ENCODE data around the gene CTNNA1. TPM values are rescaled to one million over a fixed set of nuclear protein-coding genes. Genes with fewer than 3 reads are reported as not detected.

Gene CTNNA1
- total RNA-seq, 1 donor from 2014 or later: 359 TPM

DNA sequence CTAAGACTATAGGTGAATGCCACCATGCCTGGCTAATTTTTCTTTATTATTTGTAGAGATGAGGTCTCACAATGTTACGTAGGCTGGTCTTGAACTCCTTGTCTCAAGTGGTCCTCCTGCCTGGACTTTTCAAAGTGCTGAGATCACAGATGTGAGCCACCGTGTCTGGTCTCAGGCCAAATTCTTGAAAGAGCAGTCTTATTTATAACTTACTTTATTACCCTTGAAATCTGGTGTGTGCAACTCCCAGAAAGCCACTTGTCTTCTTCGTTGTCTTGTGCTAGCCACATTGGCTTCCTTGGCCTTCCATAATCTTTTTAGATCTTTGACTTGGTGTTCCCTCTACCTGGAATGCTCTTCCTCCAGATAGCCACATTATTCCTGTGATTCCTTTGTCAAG, 50.1 kb downstream of the CTNNA1 start:
- Histone ChIP-seq H2AFZ (ENCODE audit: low read depth, low read length) (no peak overlapping the region), H3K9me3 (ENCODE audit: insufficient read depth, low read depth, low read length) (no peaks in the 10 kb centered on the region), H3K27ac (ENCODE audit: low read depth, low read length) (no peak overlapping the region), H3K4me3 (ENCODE audit: insufficient read depth, low read depth, low read length) (no peak overlapping the region), H4K20me1 (ENCODE audit: insufficient read depth, low read length) (peaks cover 85% of the 10 kb centered on the region), H3K4me1 (ENCODE audit: insufficient read depth, low read length) (peaks cover 3% of the 10 kb centered on the region), H3K9ac (ENCODE audit: low read length) (no peak overlapping the region), H3K79me2 (ENCODE audit: insufficient read depth, low read length) (peaks cover 98% of the 10 kb centered on the region), H3K4me2 (ENCODE audit: low read length) (no peak overlapping the region), H3K27me3 (ENCODE audit: insufficient read depth, low read length) (no peaks in the 10 kb centered on the region), H3K36me3 (ENCODE audit: insufficient read depth, low read length) (peaks cover 9% of the 10 kb centered on the region)
- DNase-seq (ENCODE audit: low read depth): no peak
- no peak for FAIRE-seq
- Mint-ChIP-seq H3K27ac (ENCODE audit: unreplicated experiment) (no peak overlapping the region), H3K4me1 (ENCODE audit: low read depth, unreplicated experiment) (peaks cover 14% of the 10 kb centered on the region), H3K27me3 (ENCODE audit: low read depth, unreplicated experiment) (no peaks in the 10 kb centered on the region), H3K9me3 (ENCODE audit: unreplicated experiment) (peaks cover 2% of the 10 kb centered on the region), H3K36me3 (ENCODE audit: low read depth, unreplicated experiment) (peaks cover 17% of the 10 kb centered on the region), H3K4me3 (ENCODE audit: unreplicated experiment) (no peak overlapping the region)
- TF ChIP-seq, protein P1, sequence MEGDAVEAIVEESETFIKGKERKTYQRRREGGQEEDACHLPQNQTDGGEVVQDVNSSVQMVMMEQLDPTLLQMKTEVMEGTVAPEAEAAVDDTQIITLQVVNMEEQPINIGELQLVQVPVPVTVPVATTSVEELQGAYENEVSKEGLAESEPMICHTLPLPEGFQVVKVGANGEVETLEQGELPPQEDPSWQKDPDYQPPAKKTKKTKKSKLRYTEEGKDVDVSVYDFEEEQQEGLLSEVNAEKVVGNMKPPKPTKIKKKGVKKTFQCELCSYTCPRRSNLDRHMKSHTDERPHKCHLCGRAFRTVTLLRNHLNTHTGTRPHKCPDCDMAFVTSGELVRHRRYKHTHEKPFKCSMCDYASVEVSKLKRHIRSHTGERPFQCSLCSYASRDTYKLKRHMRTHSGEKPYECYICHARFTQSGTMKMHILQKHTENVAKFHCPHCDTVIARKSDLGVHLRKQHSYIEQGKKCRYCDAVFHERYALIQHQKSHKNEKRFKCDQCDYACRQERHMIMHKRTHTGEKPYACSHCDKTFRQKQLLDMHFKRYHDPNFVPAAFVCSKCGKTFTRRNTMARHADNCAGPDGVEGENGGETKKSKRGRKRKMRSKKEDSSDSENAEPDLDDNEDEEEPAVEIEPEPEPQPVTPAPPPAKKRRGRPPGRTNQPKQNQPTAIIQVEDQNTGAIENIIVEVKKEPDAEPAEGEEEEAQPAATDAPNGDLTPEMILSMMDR (IDR thresholded peaks at IDR 0.05; ENCODE audit: insufficient read depth, low read depth, low read length): no peak
- no peak for TF ChIP-seq EZH2 (IDR thresholded peaks at IDR 0.05; ENCODE audit: insufficient read depth, low read length)

DNA sequence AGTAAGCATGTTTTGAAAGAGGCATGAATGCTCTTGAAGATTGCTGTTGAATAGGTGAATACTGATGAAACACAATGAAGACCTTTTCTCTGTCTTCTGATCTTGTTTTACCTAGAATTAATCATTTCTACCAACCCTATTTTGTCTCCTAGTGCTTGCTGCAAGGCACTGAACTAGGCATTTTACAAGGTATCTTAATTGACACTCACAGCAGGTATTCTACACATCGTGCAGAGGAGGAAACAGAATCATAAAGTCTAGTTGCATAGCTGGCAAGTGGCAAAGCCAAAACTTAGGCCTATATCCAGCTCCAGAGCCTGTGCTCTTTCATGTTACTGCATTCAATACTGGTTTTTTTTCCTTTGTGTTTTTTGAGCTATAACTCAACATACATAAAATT, 50.7 kb downstream of the CTNNA1 start:
- TF ChIP-seq, protein P1 (IDR thresholded peaks at IDR 0.05; ENCODE audit: insufficient read depth, low read depth, low read length): no peak
- TF ChIP-seq EZH2 (IDR thresholded peaks at IDR 0.05; ENCODE audit: insufficient read depth, low read length): no peak
- Mint-ChIP-seq H3K9me3 (ENCODE audit: unreplicated experiment) (peaks cover 2% of the 10 kb centered on the region), H3K4me3 (ENCODE audit: unreplicated experiment) (no peak overlapping the region), H3K4me1 (ENCODE audit: low read depth, unreplicated experiment) (peaks cover 14% of the 10 kb centered on the region), H3K27me3 (ENCODE audit: low read depth, unreplicated experiment) (no peaks in the 10 kb centered on the region), H3K36me3 (ENCODE audit: low read depth, unreplicated experiment) (peaks cover 17% of the 10 kb centered on the region), H3K27ac (ENCODE audit: unreplicated experiment) (no peak overlapping the region)
- Histone ChIP-seq H3K9me3 (ENCODE audit: insufficient read depth, low read depth, low read length) (no peaks in the 10 kb centered on the region), H3K9ac (ENCODE audit: low read length) (no peak overlapping the region), H3K79me2 (ENCODE audit: insufficient read depth, low read length) (peaks cover 99% of the 10 kb centered on the region), H2AFZ (ENCODE audit: low read depth, low read length) (no peak overlapping the region), H3K27me3 (ENCODE audit: insufficient read depth, low read length) (no peaks in the 10 kb centered on the region), H3K4me1 (ENCODE audit: insufficient read depth, low read length) (peaks cover 3% of the 10 kb centered on the region), H3K4me2 (ENCODE audit: low read length) (no peak overlapping the region), H3K4me3 (ENCODE audit: insufficient read depth, low read depth, low read length) (no peak overlapping the region), H4K20me1 (ENCODE audit: insufficient read depth, low read length) (peaks cover 85% of the 10 kb centered on the region), H3K27ac (ENCODE audit: low read depth, low read length) (no peak overlapping the region), H3K36me3 (ENCODE audit: insufficient read depth, low read length) (peaks cover 9% of the 10 kb centered on the region)
- DNase-seq (ENCODE audit: low read depth) (no peak), FAIRE-seq (no peak)

DNA sequence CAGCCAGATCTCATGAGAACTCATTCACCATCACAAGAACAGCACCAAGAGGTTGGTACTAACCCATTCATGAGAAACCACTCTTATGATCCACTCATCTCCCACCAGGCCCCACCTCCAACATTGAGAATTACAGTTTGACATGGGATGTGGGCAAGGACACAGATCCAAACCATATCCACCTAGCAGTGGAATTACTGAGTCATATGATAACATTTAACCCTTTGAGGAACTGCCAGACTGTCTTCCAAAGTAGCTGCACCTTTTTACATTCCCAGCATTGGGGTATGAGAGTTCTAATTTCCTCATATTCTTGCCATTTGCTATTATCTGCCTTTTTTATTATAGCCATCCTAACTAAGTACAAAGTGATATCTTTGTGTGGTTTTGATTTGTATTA, 51.9 kb downstream of the CTNNA1 start:
- FAIRE-seq (no peak), DNase-seq (ENCODE audit: low read depth) (peak; percentile 45)
- H3K27ac ChIP-seq (ENCODE audit: low read depth, low read length): no peak overlapping the region
- H4K20me1 ChIP-seq (ENCODE audit: insufficient read depth, low read length): peaks cover 85% of the 10 kb centered on the region
- peak overlapping the region; percentile 9 for H3K27ac Mint-ChIP-seq (ENCODE audit: unreplicated experiment)
- no peaks in the 10 kb centered on the region for H3K27me3 ChIP-seq (ENCODE audit: insufficient read depth, low read length)
- TF ChIP-seq, protein P1 (IDR thresholded peaks at IDR 0.05; ENCODE audit: insufficient read depth, low read depth, low read length): no peak
- TF ChIP-seq EZH2 (IDR thresholded peaks at IDR 0.05; ENCODE audit: insufficient read depth, low read length): no peak
- no peak overlapping the region for H2AFZ ChIP-seq (ENCODE audit: low read depth, low read length)
- H3K4me1 Mint-ChIP-seq (ENCODE audit: low read depth, unreplicated experiment): peaks cover 17% of the 10 kb centered on the region
- H3K9me3 Mint-ChIP-seq (ENCODE audit: unreplicated experiment): peaks cover 1% of the 10 kb centered on the region
- no peak overlapping the region for H3K4me3 ChIP-seq (ENCODE audit: insufficient read depth, low read depth, low read length)
- H3K36me3 ChIP-seq (ENCODE audit: insufficient read depth, low read length): peaks cover 12% of the 10 kb centered on the region
- peaks cover 98% of the 10 kb centered on the region for H3K79me2 ChIP-seq (ENCODE audit: insufficient read depth, low read length)
- H3K4me2 ChIP-seq (ENCODE audit: low read length): no peak overlapping the region
- no peak overlapping the region for H3K4me3 Mint-ChIP-seq (ENCODE audit: unreplicated experiment)
- H3K27me3 Mint-ChIP-seq (ENCODE audit: low read depth, unreplicated experiment): no peaks in the 10 kb centered on the region
- H3K4me1 ChIP-seq (ENCODE audit: insufficient read depth, low read length): peaks cover 3% of the 10 kb centered on the region
- H3K9ac ChIP-seq (ENCODE audit: low read length): no peak overlapping the region
- H3K36me3 Mint-ChIP-seq (ENCODE audit: low read depth, unreplicated experiment): peaks cover 17% of the 10 kb centered on the region
- H3K9me3 ChIP-seq (ENCODE audit: insufficient read depth, low read depth, low read length): no peaks in the 10 kb centered on the region

All from astrocyte (in vitro differentiated cells and primary cell).